ENCODE measurements around the gene IRF4.
"Not testable (repeated sequence)": the region's sequence is repeated elsewhere in the genome, so short reads cannot be mapped to it uniquely, and the experiment has no call there.

IRF4 gene

GRCh38 chr6:366389-367297, 24.9 kb upstream of the IRF4 start:
- DNase-seq, result no peak

GRCh38 chr6:367298-367794, 24.2 kb upstream of the IRF4 start:
- DNase-seq, result no peak

GRCh38 chr6:367891-368630, 23.5 kb upstream of the IRF4 start:
- no peak for DNase-seq

- DNase-seq, result no peak
These were observed 21.8 kb upstream of the IRF4 start for GRCh38 chr6:369559-370431.

GRCh38 chr6:370555-370954, 21.0 kb upstream of the IRF4 start:
- DNase-seq, result no peak

- DNase-seq, result not testable (repeated sequence)
These were observed 19.7 kb upstream of the IRF4 start for GRCh38 chr6:371851-372250.

- no peak for DNase-seq
These were observed 19.1 kb upstream of the IRF4 start for GRCh38 chr6:372336-372911.

- DNase-seq, result no peak
These were observed 18.5 kb upstream of the IRF4 start for GRCh38 chr6:373031-373430.

GRCh38 chr6:373773-374724, 17.5 kb upstream of the IRF4 start:
- no peak for DNase-seq

GRCh38 chr6:374956-375355, 16.6 kb upstream of the IRF4 start:
- no peak for DNase-seq

- DNase-seq, result no peak
These were observed 14.5 kb upstream of the IRF4 start for GRCh38 chr6:376827-377640.

- not testable (repeated sequence) for DNase-seq
These were observed 13.9 kb upstream of the IRF4 start for GRCh38 chr6:377641-378020.

- no peak for DNase-seq
These were observed 13.2 kb upstream of the IRF4 start for GRCh38 chr6:378090-378957.

GRCh38 chr6:378958-379409, 12.6 kb upstream of the IRF4 start:
- DNase-seq, result no peak

GRCh38 chr6:379410-380181, 12.0 kb upstream of the IRF4 start:
- DNase-seq, result no peak

- no peak for DNase-seq
These were observed 11.0 kb upstream of the IRF4 start for GRCh38 chr6:380234-381218.

All from activated gamma-delta T cell (primary cell).